A673 (cell line): ENCODE results near the gene NR5A2. TPM values are rescaled to one million over a fixed set of nuclear protein-coding genes. Genes with fewer than 3 reads are reported as not detected.

Experiments
- BruUV-seq: library from RNA; stranded (reverse); fragments of 400-500 nt; replicated peaks from 2 replicates; lab custom pipeline; 2021; lab: Mats Ljungman, UMichigan
- CTCF ChIA-PET: fragments of 300-600 bp; sonication (Branson Sonifier 250); formaldehyde crosslinking; loops from one replicate; lab custom pipeline; 2022; ENCODE audit warnings: antibody characterized with exemption; lab: Charles Lee
- POLR2A ChIA-PET: fragments of 300-600 bp; sonication (Branson Sonifier 250); formaldehyde crosslinking; loops from one replicate; lab custom pipeline; 2022; ENCODE audit warnings: antibody characterized with exemption; ENCODE audit not compliant: low non-redundant PET; lab: Charles Lee
- DNase-seq: peaks from one replicate; pipeline ENCODE4 v3.0.0-alpha.2; 2015; ENCODE audit warnings: low spot score
- H3K27ac ChIP-seq: fragments of 200-600 bp; sonication (generic); 2 replicates; pipeline ENCODE4 v1.5.1; 2016; ENCODE audit warnings: mixed run types, low read depth, mild to moderate bottlenecking, mixed read lengths, antibody characterized with exemption, low read length; ENCODE audit not compliant: poor library complexity, severe bottlenecking
- H3K27me3 ChIP-seq: fragments of 200-600 bp; sonication (generic); replicated peaks from 2 replicates; pipeline ENCODE4 v1.6.1; 2017; ENCODE audit warnings: mixed run types, low read depth, mild to moderate bottlenecking, mixed read lengths, antibody characterized with exemption, low read length; ENCODE audit not compliant: insufficient read depth, poor library complexity
- H3K36me3 ChIP-seq: fragments of 200-600 bp; sonication (generic); 2 replicates; pipeline ENCODE4 v1.6.1; 2016; ENCODE audit warnings: mixed run types, mild to moderate bottlenecking, mixed read lengths, antibody characterized with exemption, low read length; ENCODE audit not compliant: insufficient read depth, poor library complexity, severe bottlenecking
- H3K4me1 ChIP-seq: fragments of 200-600 bp; sonication (generic); 2 replicates; pipeline ENCODE4 v1.6.1; 2017; ENCODE audit warnings: mixed run types, mild to moderate bottlenecking, mixed read lengths, antibody characterized with exemption, low read length; ENCODE audit not compliant: insufficient read depth, poor library complexity, severe bottlenecking
- H3K4me3 ChIP-seq: fragments of 200-600 bp; sonication (generic); 2 replicates; pipeline ENCODE4 v1.5.1; 2016; ENCODE audit warnings: low read depth, mixed run types, mild to moderate bottlenecking, mixed read lengths, low read length; ENCODE audit not compliant: poor library complexity, severe bottlenecking
- H3K9me3 ChIP-seq: fragments of 200-600 bp; sonication (generic); 2 replicates; pipeline ENCODE4 v1.6.1; 2016; ENCODE audit warnings: mixed run types, low read depth, mild to moderate bottlenecking, mixed read lengths, antibody characterized with exemption, low read length; ENCODE audit not compliant: poor library complexity, severe bottlenecking
- EZH2 ChIP-seq: fragments of 200-600 bp; sonication (generic); IDR thresholded peaks from 2 replicates; pipeline ENCODE4 v1.6.1; 2017; ENCODE audit warnings: borderline replicate concordance, low read depth, mild to moderate bottlenecking, mixed read lengths, antibody characterized with exemption, low read length; ENCODE audit not compliant: poor library complexity, severe bottlenecking
- intact Hi-C: fragments of 100-400 bp; cut with micrococcal nuclease; formaldehyde crosslinking; loops from one replicate; pipeline ENCODE4 v1.10.0; 2022; ENCODE audit not compliant: unreplicated experiment
- total RNA-seq: library from RNA; stranded (reverse); gene quantifications from 2 replicates; pipeline ENCODE4 v1.2.3, GENCODE V29; 2021
- TF ChIP-seq, protein P1 (sequence below): fragments of 300-800, 200-600 bp; sonication (generic); conservative IDR thresholded peaks from 2 replicates; pipeline ENCODE4 v1.5.1; 2017; ENCODE audit warnings: low read depth, mild to moderate bottlenecking, antibody characterized with exemption, low read length, moderate library complexity, mixed read lengths

The NR5A2 gene
- total RNA-seq, 1 experiment from 2014 or later, result not detected

DNA sequence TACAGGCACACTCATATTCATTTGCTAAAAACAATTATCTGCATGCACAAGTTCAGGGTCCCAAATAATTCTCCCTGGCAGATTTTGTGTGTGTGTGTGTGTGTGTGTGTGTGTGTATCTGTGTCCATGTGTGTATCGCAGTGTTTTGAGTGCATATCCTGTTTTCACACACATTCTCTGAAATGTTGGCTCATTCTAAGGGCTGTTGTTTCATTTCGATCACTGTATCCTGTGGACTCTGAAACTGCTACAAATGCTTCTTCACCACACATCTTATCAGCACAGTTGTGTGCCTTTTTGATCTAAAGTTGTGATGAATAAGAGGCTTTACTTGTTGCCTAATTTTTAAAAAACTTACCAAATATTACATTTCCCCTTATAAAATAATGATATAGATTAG, 34.6 kb downstream of the NR5A2 start:
- no peaks in the 10 kb centered on the region for H3K9me3 ChIP-seq
- no peak for DNase-seq
- H3K4me3 ChIP-seq, result no peak overlapping the region
- H3K4me1 ChIP-seq, result no peaks in the 10 kb centered on the region
- no peaks in the 10 kb centered on the region for H3K36me3 ChIP-seq
- peaks cover 10% of the 10 kb centered on the region for H3K27me3 ChIP-seq
- no TSS peak for BruUV-seq
- intact Hi-C loops, result no loop called here
- CTCF ChIA-PET, result no interaction called here
- POLR2A ChIA-PET, result no interaction called here
- no peak overlapping the region for H3K27ac ChIP-seq
- TF ChIP-seq, protein P1, sequence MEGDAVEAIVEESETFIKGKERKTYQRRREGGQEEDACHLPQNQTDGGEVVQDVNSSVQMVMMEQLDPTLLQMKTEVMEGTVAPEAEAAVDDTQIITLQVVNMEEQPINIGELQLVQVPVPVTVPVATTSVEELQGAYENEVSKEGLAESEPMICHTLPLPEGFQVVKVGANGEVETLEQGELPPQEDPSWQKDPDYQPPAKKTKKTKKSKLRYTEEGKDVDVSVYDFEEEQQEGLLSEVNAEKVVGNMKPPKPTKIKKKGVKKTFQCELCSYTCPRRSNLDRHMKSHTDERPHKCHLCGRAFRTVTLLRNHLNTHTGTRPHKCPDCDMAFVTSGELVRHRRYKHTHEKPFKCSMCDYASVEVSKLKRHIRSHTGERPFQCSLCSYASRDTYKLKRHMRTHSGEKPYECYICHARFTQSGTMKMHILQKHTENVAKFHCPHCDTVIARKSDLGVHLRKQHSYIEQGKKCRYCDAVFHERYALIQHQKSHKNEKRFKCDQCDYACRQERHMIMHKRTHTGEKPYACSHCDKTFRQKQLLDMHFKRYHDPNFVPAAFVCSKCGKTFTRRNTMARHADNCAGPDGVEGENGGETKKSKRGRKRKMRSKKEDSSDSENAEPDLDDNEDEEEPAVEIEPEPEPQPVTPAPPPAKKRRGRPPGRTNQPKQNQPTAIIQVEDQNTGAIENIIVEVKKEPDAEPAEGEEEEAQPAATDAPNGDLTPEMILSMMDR, result no peak
- no peak for TF ChIP-seq EZH2

DNA sequence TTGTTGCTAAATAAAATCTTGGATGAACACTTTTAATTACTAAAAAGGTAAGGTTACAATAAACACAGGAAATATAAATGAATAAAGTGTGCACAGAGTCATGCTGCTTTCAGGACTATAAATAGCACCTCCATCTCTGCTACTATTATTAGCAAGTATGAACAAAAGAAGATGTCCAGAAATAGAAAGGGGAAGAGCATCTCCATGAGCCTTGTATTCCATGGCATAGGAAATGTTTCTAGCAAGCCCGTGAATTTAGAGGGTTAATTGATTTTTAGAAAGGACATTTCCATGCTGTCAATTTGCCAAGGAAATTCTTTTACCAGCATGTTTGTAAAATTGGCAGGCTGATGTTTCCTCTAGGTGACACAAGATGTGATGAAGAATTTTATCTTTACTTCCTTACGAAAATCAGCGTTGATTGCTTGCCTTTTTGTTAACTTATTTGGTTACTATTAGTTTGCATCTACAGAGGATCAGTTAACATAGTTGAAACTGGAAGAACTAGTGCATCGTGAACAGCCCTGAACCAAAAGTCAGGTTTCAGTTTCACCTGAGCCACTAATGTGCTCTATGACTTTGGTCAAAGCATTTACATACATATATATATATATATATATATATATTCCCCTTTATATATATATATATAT, 45.3 kb downstream of the NR5A2 start:
- H3K4me3 ChIP-seq, result no peak overlapping the region
- BruUV-seq, result no TSS peak
- intact Hi-C loops, result no loop called here
- TF ChIP-seq, protein P1, result no peak
- no peak for TF ChIP-seq EZH2
- H3K36me3 ChIP-seq, result no peaks in the 10 kb centered on the region
- H3K27ac ChIP-seq, result no peak overlapping the region
- DNase-seq, result no peak
- CTCF ChIA-PET, result no interaction called here
- peaks cover 27% of the 10 kb centered on the region for H3K27me3 ChIP-seq
- POLR2A ChIA-PET, result no interaction called here
- H3K9me3 ChIP-seq, result no peaks in the 10 kb centered on the region
- peaks cover 11% of the 10 kb centered on the region for H3K4me1 ChIP-seq

DNA sequence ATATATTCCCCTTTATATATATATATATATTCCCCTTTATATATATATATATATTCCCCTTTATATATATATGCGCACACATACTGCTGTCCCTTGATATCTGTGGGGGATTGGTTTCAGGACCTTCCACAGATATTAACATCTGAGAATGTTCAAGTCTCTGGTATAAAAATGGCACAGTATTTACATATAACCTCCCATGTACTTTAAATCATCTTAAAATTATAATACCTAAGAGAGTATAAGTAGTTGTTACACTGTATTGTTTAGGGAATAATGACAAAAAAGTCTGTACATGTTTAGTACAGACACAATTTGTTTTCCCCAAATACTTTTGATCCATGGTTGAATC, 45.8 kb downstream of the NR5A2 start:
- Histone ChIP-seq H3K27ac (no peak overlapping the region), H3K36me3 (no peaks in the 10 kb centered on the region), H3K4me1 (peaks cover 11% of the 10 kb centered on the region), H3K4me3 (no peak overlapping the region), H3K27me3 (peaks cover 27% of the 10 kb centered on the region), H3K9me3 (no peaks in the 10 kb centered on the region)
- ChIA-PET POLR2A (no interaction called here), CTCF (no interaction called here)
- BruUV-seq, result no TSS peak
- DNase-seq, result no peak
- intact Hi-C loops, result no loop called here
- TF ChIP-seq, protein P1, result no peak
- no peak for TF ChIP-seq EZH2
